ENCODE results near the gene LAMC1. TPM values are rescaled to one million over a fixed set of nuclear protein-coding genes. Genes with fewer than 3 reads are reported as not detected.

Gene LAMC1
- total RNA-seq, 4 donors from 2014 or later = 423 to 675 (median 560) TPM

- TF ChIP-seq, protein P1, sequence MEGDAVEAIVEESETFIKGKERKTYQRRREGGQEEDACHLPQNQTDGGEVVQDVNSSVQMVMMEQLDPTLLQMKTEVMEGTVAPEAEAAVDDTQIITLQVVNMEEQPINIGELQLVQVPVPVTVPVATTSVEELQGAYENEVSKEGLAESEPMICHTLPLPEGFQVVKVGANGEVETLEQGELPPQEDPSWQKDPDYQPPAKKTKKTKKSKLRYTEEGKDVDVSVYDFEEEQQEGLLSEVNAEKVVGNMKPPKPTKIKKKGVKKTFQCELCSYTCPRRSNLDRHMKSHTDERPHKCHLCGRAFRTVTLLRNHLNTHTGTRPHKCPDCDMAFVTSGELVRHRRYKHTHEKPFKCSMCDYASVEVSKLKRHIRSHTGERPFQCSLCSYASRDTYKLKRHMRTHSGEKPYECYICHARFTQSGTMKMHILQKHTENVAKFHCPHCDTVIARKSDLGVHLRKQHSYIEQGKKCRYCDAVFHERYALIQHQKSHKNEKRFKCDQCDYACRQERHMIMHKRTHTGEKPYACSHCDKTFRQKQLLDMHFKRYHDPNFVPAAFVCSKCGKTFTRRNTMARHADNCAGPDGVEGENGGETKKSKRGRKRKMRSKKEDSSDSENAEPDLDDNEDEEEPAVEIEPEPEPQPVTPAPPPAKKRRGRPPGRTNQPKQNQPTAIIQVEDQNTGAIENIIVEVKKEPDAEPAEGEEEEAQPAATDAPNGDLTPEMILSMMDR (IDR thresholded peaks at IDR 0.05; ENCODE audit: low read depth) = no peak
Measured at GRCh38 chr1:182990413-182991144, 32.6 kb upstream of the LAMC1 start.

- TF ChIP-seq, protein P1 (IDR thresholded peaks at IDR 0.05; ENCODE audit: low read depth) = no peak
Measured at GRCh38 chr1:182993746-182994145, 29.5 kb upstream of the LAMC1 start.

GRCh38 chr1:182995894-182996293, 27.3 kb upstream of the LAMC1 start:
- TF ChIP-seq, protein P1 (IDR thresholded peaks at IDR 0.05; ENCODE audit: low read depth) = no peak

DNA sequence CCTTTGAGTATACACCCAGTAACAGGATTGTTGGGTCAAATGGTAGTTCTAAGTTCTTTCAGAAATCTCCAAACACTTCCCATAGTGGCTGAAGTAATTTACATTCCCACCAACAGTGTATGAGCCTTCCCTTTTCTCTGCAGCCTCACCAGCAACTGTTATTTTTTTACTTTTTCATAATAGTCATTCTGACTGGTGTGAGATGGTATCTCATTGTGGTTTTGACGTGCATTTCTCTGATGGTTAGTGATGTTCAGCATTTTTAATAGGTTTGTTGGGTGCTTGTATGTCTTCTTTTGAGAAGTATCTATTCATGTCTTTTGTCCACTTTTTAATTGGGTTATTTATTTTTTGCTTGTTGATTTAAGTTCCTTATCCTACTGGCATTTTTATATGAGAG, 26.4 kb upstream of the LAMC1 start:
- TF ChIP-seq, protein P1 (IDR thresholded peaks at IDR 0.05; ENCODE audit: low read depth) = no peak

GRCh38 chr1:182998482-182998881, 24.7 kb upstream of the LAMC1 start:
- TF ChIP-seq, protein P1 (IDR thresholded peaks at IDR 0.05; ENCODE audit: low read depth) = no peak

DNA sequence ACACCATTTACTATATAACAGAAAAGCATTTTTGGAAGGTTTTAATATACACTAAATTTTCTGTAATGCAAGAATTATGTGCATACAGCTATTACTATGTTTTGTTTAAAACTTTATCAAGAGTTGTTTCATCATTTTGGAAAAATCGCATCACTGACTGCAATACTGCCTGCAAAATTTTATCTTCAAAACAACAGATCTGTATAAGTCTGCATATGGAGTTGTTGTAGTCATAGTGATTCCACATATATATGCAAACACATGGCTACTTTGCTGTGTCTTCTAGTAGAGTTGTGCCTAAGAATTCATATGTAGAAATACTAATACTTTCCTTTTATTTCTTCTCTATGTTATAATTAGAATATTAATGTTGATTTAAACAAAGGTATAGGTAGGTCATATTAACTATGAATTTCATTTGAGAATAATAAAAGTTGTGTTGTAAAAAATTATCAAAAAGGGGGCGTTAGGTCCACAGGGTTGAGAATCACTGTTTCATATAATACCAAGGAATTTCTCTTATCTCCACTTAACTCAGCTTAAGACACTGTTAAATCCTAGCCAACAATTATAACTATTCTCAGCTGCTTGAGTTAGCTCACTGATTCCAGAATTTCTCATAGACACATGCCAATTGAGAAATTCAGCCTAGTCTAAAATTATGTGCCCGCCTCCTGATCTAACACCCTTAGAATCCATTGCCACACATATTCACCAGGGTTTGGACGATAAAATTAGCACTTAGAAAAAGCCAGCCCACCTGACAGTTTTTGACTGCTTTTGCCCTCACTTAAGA, 22.9 kb upstream of the LAMC1 start:
- TF ChIP-seq, protein P1 (IDR thresholded peaks at IDR 0.05; ENCODE audit: low read depth) = no peak

GRCh38 chr1:183002267-183002666, 21.0 kb upstream of the LAMC1 start:
- TF ChIP-seq, protein P1 (IDR thresholded peaks at IDR 0.05; ENCODE audit: low read depth) = no peak

Data from subcutaneous adipose tissue (tissue), 4 donors.